ENCODE results near the gene GLDC.

DNA sequence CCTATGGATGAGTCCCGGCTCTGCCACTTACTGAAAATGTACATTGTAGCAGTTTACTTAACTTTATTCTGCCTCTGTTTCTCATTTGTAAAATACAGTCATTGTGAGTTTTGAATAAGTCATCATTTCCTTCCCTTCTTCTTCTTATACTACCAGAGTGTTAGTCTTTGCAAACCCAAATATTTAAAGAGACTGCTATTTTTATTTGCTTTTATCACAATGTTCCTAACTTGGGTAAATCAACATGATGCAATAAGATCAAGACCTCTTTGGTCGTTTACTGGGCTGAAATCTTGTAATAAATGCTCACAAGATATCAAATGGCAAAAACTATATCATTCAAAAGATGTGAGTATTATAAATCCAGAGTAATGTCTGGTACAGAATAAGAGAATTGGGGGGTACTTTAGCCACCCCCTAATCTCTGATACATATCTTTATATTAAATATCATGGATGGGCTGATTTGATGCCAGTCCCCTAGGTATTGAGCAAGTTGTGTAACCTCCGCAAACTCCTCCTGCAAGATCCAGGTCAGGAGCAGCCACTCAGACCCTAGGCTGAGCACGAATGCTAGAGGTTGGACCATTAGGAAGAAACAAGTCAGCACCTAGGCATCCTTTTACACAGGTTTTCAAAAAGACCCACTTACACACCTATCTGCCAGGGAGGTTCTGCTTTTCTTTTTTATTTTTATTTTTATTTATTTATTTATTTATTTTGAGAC lies 13.3 kb upstream of the GLDC start:
- TF ChIP-seq, protein P1, sequence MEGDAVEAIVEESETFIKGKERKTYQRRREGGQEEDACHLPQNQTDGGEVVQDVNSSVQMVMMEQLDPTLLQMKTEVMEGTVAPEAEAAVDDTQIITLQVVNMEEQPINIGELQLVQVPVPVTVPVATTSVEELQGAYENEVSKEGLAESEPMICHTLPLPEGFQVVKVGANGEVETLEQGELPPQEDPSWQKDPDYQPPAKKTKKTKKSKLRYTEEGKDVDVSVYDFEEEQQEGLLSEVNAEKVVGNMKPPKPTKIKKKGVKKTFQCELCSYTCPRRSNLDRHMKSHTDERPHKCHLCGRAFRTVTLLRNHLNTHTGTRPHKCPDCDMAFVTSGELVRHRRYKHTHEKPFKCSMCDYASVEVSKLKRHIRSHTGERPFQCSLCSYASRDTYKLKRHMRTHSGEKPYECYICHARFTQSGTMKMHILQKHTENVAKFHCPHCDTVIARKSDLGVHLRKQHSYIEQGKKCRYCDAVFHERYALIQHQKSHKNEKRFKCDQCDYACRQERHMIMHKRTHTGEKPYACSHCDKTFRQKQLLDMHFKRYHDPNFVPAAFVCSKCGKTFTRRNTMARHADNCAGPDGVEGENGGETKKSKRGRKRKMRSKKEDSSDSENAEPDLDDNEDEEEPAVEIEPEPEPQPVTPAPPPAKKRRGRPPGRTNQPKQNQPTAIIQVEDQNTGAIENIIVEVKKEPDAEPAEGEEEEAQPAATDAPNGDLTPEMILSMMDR (IDR thresholded peaks at IDR 0.05) = no peak
- no peak for TF ChIP-seq POLR2A (IDR thresholded peaks at IDR 0.05)

All from right lobe of liver (tissue), 4 donors.